K562 (cell line): ENCODE results near the gene KATNB1. TPM values are rescaled to one million over a fixed set of nuclear protein-coding genes. Genes with fewer than 3 reads are reported as not detected.

Experiments used
- CEBPG ChIP-seq, 3 experiments: fragments of 200-800 bp in 1 of 3; sonication (Bioruptor generic) in 1 of 3; sonication (generic) in 1 of 3; formaldehyde crosslinking in 1 of 3; IDR thresholded peaks in 2 of 3; conservative IDR thresholded peaks in 1 of 3; 2 replicates each; pipeline versions ENCODE4 v1.6.1 to v1.8.0; 2016 to 2022; ENCODE audit warnings: missing compliant biosample characterization in 2 of 3, missing genetic modification characterization in 2 of 3, mild to moderate bottlenecking in 1 of 3, missing genetic modification reagents in 1 of 3
- CTCF ChIP-seq, 3 experiments: IDR thresholded peaks in 2 of 3; conservative IDR thresholded peaks in 1 of 3; 2 replicates each; pipeline ENCODE4 v1.5.1; 2011 to 2012; ENCODE audit warnings: low read length in 3 of 3, mild to moderate bottlenecking in 3 of 3, control low read depth in 2 of 3, improper control_type of control experiment in 1 of 3, inconsistent platforms in 1 of 3, low read depth in 1 of 3, mixed read lengths in 1 of 3, moderate library complexity in 1 of 3; ENCODE audit not compliant: insufficient read depth in 2 of 3
- EGR1 ChIP-seq: fragments of 450-650 bp; conservative IDR thresholded peaks from 2 replicates; pipeline ENCODE4 v1.6.1; 2017; ENCODE audit warnings: mild to moderate bottlenecking
- MAX ChIP-seq: sonication (generic); formaldehyde crosslinking; IDR thresholded peaks from 2 replicates; pipeline ENCODE4 v1.9.0; 2022; ENCODE audit warnings: mild to moderate bottlenecking, missing genetic modification reagents
- MXD1 ChIP-seq: fragments of 250-450 bp; sonication (Bioruptor Pico); IDR thresholded peaks from 2 replicates; pipeline ENCODE4 v1.8.0; 2021; ENCODE audit warnings: borderline replicate concordance, mild to moderate bottlenecking, moderate library complexity; ENCODE audit not compliant: poor library complexity, severe bottlenecking
- NKRF ChIP-seq: fragments of 450-650 bp; IDR thresholded peaks from 2 replicates; pipeline ENCODE4 v1.6.1; 2016; ENCODE audit warnings: borderline replicate concordance
- PRDM10 ChIP-seq: fragments of 450-650 bp; IDR thresholded peaks from 2 replicates; pipeline ENCODE4 v1.6.1; 2018; ENCODE audit not compliant: partially characterized antibody
- RERE ChIP-seq: sonication (generic); formaldehyde crosslinking; IDR thresholded peaks from 2 replicates; pipeline ENCODE4 v1.8.0; 2023; ENCODE audit warnings: missing genetic modification reagents, mild to moderate bottlenecking, borderline replicate concordance
- ZC3H4 ChIP-seq: sonication (generic); formaldehyde crosslinking; IDR thresholded peaks from 2 replicates; pipeline ENCODE4 v1.9.0; 2021; ENCODE audit warnings: missing genetic modification reagents, borderline replicate concordance
- polyA plus RNA-seq, 8 experiments: library from polyadenylated mRNA; depleted of rRNA in 4 of 8; stranded (reverse) in 5 of 8; unstranded in 3 of 8; fragments of >200 nt; fragmentation: Nextera tagmentation in 2 of 8; fragmentation: Illumina TruSeq in 1 of 8; extraction: Ambion mirVana in 2 of 8; extraction: Trizol in 1 of 8; gene quantifications; 2 replicates each; pipeline versions ENCODE4 v1.2.1 to v1.2.3, GENCODE V29; 2011 to 2014; ENCODE audit warnings: inconsistent platforms in 1 of 8, missing spikeins in 1 of 8
- total RNA-seq, 7 experiments: library from RNA; depleted of rRNA in 6 of 7; stranded (reverse); fragments of >200 nt in 6 of 7; fragmentation: Illumina TruSeq in 2 of 7; extraction: Trizol in 2 of 7; gene quantifications; 2 replicates each; pipeline versions ENCODE4 v1.2.1 to v1.2.3, GENCODE V29; 2011 to 2021; ENCODE audit warnings: low replicate concordance in 1 of 7

KATNB1 gene
- total and polyA plus RNA-seq, 9 of the 15 experiments (the other 6 are each of a cell fraction or from before 2014, with no cell fraction given) = 1.2 to 52.6 (median 21.9) TPM

GRCh38 chr16:57802341-57803133 lies 67.0 kb downstream of the KATNB1 start, which contains the start of gene KIFC3 (continued):
- no peak for TF ChIP-seq RERE
- no peak for TF ChIP-seq PRDM10
- TF ChIP-seq NKRF = peak; percentile 89
- 0 out of 2 replicates have a peak, but pooled peaks have one; percentile 34 for TF ChIP-seq ZC3H4 (CRISPR knock-in tag)
- TF ChIP-seq CEBPG (CRISPR knock-in tag; IDR thresholded peaks at IDR 0.05) = no peak; the same call in 1 of the 2 replicates
- no peak for TF ChIP-seq CEBPG (tag; conservative IDR thresholded peaks at IDR 0.05 in 1 of 2, IDR thresholded peaks at IDR 0.05 in 1 of 2)
- peak; percentile 98 for TF ChIP-seq MAX
- TF ChIP-seq CTCF (IDR thresholded peaks at IDR 0.05 in 2 of 3, conservative IDR thresholded peaks at IDR 0.05 in 1 of 3; ENCODE audit: insufficient read depth in 2 of 3, low read depth in 1 of 3, low read length in 3 of 3) = peak in 2 of 3 experiments; percentile 37 to 59; a peak in 3 of 6 replicates
- peak; percentile 93 for TF ChIP-seq EGR1
- peak; percentile 31 for TF ChIP-seq MXD1
